ENCODE measurements around the gene MBOAT7. TPM values are rescaled to one million over a fixed set of nuclear protein-coding genes. Genes with fewer than 3 reads are reported as not detected.

MBOAT7 gene
- total RNA-seq, 1 donor from 2014 or later, result 99.1 TPM

DNA sequence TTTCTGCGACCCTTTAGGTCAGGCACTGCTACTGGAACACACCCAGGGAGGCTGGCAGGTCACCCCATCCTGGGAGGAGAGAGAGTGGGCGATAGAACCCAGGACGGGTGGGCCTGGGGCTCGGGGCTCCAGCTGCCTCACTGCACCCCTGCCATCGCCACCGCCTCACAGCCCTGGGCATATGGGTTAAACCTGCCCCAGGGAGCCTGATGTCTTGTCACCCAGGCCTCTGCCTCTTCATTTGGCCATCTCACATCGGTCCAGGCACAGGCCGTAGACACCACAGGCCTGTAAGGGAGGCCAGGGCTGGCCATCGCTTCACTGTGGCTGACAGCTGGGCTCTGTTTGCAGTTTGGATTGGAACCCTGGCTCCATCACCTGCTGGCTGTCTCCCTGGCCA is 63.7 kb downstream of the MBOAT7 start:
- Mint-ChIP-seq H3K27me3 (no peaks in the 10 kb centered on the region), H3K4me3 (ENCODE audit: low read depth) (no peak overlapping the region), H3K36me3 (ENCODE audit: insufficient read depth) (peaks cover 10% of the 10 kb centered on the region), H3K4me1 (ENCODE audit: low read depth) (no peaks in the 10 kb centered on the region), H3K9me3 (ENCODE audit: low read depth) (no peaks in the 10 kb centered on the region), H3K27ac (no peak overlapping the region)
- no peak for DNase-seq (ENCODE audit: low spot score, unreplicated experiment)
- TF ChIP-seq, protein P1, sequence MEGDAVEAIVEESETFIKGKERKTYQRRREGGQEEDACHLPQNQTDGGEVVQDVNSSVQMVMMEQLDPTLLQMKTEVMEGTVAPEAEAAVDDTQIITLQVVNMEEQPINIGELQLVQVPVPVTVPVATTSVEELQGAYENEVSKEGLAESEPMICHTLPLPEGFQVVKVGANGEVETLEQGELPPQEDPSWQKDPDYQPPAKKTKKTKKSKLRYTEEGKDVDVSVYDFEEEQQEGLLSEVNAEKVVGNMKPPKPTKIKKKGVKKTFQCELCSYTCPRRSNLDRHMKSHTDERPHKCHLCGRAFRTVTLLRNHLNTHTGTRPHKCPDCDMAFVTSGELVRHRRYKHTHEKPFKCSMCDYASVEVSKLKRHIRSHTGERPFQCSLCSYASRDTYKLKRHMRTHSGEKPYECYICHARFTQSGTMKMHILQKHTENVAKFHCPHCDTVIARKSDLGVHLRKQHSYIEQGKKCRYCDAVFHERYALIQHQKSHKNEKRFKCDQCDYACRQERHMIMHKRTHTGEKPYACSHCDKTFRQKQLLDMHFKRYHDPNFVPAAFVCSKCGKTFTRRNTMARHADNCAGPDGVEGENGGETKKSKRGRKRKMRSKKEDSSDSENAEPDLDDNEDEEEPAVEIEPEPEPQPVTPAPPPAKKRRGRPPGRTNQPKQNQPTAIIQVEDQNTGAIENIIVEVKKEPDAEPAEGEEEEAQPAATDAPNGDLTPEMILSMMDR (IDR thresholded peaks at IDR 0.05; ENCODE audit: unreplicated experiment), result no peak

DNA sequence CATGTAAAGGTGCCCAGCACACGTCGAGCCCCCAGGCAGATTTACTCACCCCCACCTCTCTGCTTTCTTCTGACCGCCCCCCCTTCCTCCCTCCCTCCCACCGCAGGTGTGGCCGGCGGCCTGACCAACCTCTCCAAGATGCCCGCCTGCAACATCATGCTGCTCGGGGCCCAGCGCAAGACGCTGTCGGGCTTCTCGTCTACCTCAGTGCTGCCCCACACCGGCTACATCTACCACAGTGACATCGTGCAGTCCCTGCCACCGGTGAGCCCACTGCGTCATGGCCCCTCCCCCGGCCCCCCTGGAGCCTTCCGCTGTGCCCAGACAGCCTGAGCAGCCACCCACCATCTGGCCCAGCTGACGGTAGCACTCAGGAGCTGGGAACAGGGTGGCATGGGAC is 65.0 kb downstream of the MBOAT7 start:
- DNase-seq (ENCODE audit: low spot score, unreplicated experiment), result no peak
- TF ChIP-seq, protein P1 (IDR thresholded peaks at IDR 0.05; ENCODE audit: unreplicated experiment), result no peak
- Mint-ChIP-seq H3K9me3 (ENCODE audit: low read depth) (no peaks in the 10 kb centered on the region), H3K4me1 (ENCODE audit: low read depth) (no peaks in the 10 kb centered on the region), H3K36me3 (ENCODE audit: insufficient read depth) (peaks cover 13% of the 10 kb centered on the region), H3K4me3 (ENCODE audit: low read depth) (no peak overlapping the region), H3K27ac (no peak overlapping the region), H3K27me3 (no peaks in the 10 kb centered on the region)

DNA sequence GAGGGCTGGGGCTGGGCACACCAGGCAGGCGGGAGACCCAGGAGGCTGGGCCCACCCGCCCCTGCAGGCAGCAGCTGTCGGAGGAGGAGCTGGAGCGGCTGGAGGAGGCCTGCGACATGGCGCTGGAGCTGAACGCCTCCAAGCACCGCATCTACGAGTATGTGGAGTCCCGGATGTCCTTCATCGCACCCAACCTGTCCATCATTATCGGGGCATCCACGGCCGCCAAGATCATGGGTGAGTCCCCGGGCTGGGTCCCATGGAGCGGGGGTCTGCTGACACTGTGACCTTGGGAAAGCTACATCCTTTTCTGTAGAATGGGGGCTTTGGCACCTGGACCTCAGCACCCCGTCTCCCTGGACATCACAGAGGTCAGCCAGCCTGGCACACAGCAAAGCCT is 65.7 kb downstream of the MBOAT7 start:
- Mint-ChIP-seq H3K27ac (no peak overlapping the region), H3K4me3 (ENCODE audit: low read depth) (no peak overlapping the region), H3K27me3 (no peaks in the 10 kb centered on the region), H3K9me3 (ENCODE audit: low read depth) (no peaks in the 10 kb centered on the region), H3K36me3 (ENCODE audit: insufficient read depth) (peaks cover 13% of the 10 kb centered on the region), H3K4me1 (ENCODE audit: low read depth) (no peaks in the 10 kb centered on the region)
- DNase-seq (ENCODE audit: low spot score, unreplicated experiment), result no peak
- TF ChIP-seq, protein P1 (IDR thresholded peaks at IDR 0.05; ENCODE audit: unreplicated experiment), result no peak

Other genes starting within 250 kb of the MBOAT7 start
- gene CACNG8, start 226.6 kb downstream of the MBOAT7 start, total RNA-seq, result 0.36 and 0.40 TPM in 2 replicates
- 7.6 and 8.4 TPM in 2 replicates for gene CACNG6, start 197.9 kb downstream of the MBOAT7 start, total RNA-seq
- gene VSTM1, start 125.7 kb downstream of the MBOAT7 start, total RNA-seq, result not detected in 2 replicates
- gene TARM1, start 108.2 kb downstream of the MBOAT7 start, total RNA-seq, result not detected in 2 replicates
- gene OSCAR, start 88.8 kb downstream of the MBOAT7 start, total RNA-seq, result not detected in 2 replicates
- 139 and 162 TPM in 2 replicates for gene NDUFA3, start 86.7 kb downstream of the MBOAT7 start, total RNA-seq
- gene TFPT, start 73.9 kb downstream of the MBOAT7 start, total RNA-seq, result 21.1 and 21.8 TPM in 2 replicates
- 71.3 and 78.8 TPM in 2 replicates for gene PRPF31, start 73.8 kb downstream of the MBOAT7 start, total RNA-seq
- gene CNOT3, start 51.8 kb downstream of the MBOAT7 start, total RNA-seq, result 75.4 and 77.3 TPM in 2 replicates
- 6.8 and 7.2 TPM in 2 replicates for gene LENG1, start 29.9 kb downstream of the MBOAT7 start, total RNA-seq
- 119 and 125 TPM in 2 replicates for gene TMC4, start 16.4 kb downstream of the MBOAT7 start, total RNA-seq
- 38.6 and 39.7 TPM in 2 replicates for gene TSEN34, start 1.7 kb upstream of the MBOAT7 start, total RNA-seq
- gene RPS9, start 11.3 kb upstream of the MBOAT7 start, total RNA-seq, result 1,160 and 1,179 TPM in 2 replicates
- 0.50 TPM in 1 of 2 replicates, not detected in the other for gene LILRB3, start 33.4 kb upstream of the MBOAT7 start, total RNA-seq
- not detected in 2 replicates for gene LILRA6, start 53.2 kb upstream of the MBOAT7 start, total RNA-seq
- gene LILRB5, start 67.7 kb upstream of the MBOAT7 start, total RNA-seq, result not detected in 2 replicates
- gene LILRB2, start 91.5 kb upstream of the MBOAT7 start, total RNA-seq, result not detected in 2 replicates
- not detected in 2 replicates for gene LILRA5, start 123.6 kb upstream of the MBOAT7 start, total RNA-seq
- gene LILRA4, start 149.6 kb upstream of the MBOAT7 start, total RNA-seq, result not detected in 2 replicates
- gene LAIR1, start 175.4 kb upstream of the MBOAT7 start, total RNA-seq, result not detected in 2 replicates
- gene TTYH1, start 225.9 kb upstream of the MBOAT7 start, total RNA-seq, result 133 and 144 TPM in 2 replicates